ENCODE results near the gene EML5. TPM values are rescaled to one million over a fixed set of nuclear protein-coding genes. Genes with fewer than 3 reads are reported as not detected.

EML5 gene
- total RNA-seq, 1 experiment from 2014 or later: 0.32 TPM

DNA sequence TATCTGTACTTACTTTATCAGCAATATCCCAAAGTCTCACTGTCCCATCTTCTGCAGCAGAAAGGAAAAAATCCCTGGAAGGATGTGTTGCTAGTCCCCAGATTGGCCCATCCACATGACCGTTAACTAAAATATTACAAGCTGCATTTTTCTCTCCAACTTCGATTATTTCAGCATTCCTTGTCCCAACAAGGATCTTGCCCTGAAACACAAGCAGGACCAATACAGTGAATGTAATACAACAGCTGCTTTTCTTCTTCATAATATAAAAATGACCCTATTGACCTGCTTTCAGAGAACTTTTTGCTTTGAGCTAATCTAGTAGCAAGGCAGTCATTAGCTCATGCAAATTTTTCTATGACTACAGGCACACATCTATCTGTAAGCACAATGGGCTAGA, 171.7 kb downstream of the EML5 start:
- Histone ChIP-seq H3K4me3 (ENCODE audit: low read depth, low read length, poor library complexity, severe bottlenecking) (no peak overlapping the region), H3K4me1 (ENCODE audit: insufficient read depth, low read length, poor library complexity, severe bottlenecking) (no peaks in the 10 kb centered on the region), H3K27ac (ENCODE audit: low read depth, low read length, poor library complexity, severe bottlenecking) (no peak overlapping the region), H3K27me3 (replicated peaks; ENCODE audit: insufficient read depth, low read depth, low read length, poor library complexity) (no peaks in the 10 kb centered on the region), H3K9me3 (ENCODE audit: low read depth, low read length, poor library complexity, severe bottlenecking) (no peaks in the 10 kb centered on the region), H3K36me3 (ENCODE audit: insufficient read depth, low read length, poor library complexity, severe bottlenecking) (no peaks in the 10 kb centered on the region)
- CTCF ChIA-PET: no interaction called here
- no peak for DNase-seq (ENCODE audit: low spot score)
- intact Hi-C loops (cut with micrococcal nuclease; ENCODE audit: unreplicated experiment): no loop called here
- no TSS peak for BruUV-seq (replicated peaks)
- TF ChIP-seq, protein P1, sequence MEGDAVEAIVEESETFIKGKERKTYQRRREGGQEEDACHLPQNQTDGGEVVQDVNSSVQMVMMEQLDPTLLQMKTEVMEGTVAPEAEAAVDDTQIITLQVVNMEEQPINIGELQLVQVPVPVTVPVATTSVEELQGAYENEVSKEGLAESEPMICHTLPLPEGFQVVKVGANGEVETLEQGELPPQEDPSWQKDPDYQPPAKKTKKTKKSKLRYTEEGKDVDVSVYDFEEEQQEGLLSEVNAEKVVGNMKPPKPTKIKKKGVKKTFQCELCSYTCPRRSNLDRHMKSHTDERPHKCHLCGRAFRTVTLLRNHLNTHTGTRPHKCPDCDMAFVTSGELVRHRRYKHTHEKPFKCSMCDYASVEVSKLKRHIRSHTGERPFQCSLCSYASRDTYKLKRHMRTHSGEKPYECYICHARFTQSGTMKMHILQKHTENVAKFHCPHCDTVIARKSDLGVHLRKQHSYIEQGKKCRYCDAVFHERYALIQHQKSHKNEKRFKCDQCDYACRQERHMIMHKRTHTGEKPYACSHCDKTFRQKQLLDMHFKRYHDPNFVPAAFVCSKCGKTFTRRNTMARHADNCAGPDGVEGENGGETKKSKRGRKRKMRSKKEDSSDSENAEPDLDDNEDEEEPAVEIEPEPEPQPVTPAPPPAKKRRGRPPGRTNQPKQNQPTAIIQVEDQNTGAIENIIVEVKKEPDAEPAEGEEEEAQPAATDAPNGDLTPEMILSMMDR (conservative IDR thresholded peaks at IDR 0.05; ENCODE audit: low read depth, low read length): no peak
- no peak for TF ChIP-seq EZH2 (IDR thresholded peaks at IDR 0.05; ENCODE audit: borderline replicate concordance, low read depth, low read length, poor library complexity, severe bottlenecking)
- POLR2A ChIA-PET (ENCODE audit: low non-redundant PET): no interaction called here

GRCh38 chr14:88618476-88618875, 174.3 kb downstream of the EML5 start:
- Histone ChIP-seq H3K9me3 (ENCODE audit: low read depth, low read length, poor library complexity, severe bottlenecking) (no peaks in the 10 kb centered on the region), H3K4me1 (ENCODE audit: insufficient read depth, low read length, poor library complexity, severe bottlenecking) (no peaks in the 10 kb centered on the region), H3K36me3 (ENCODE audit: insufficient read depth, low read length, poor library complexity, severe bottlenecking) (peaks cover 3% of the 10 kb centered on the region), H3K4me3 (ENCODE audit: low read depth, low read length, poor library complexity, severe bottlenecking) (no peak overlapping the region), H3K27ac (ENCODE audit: low read depth, low read length, poor library complexity, severe bottlenecking) (no peak overlapping the region), H3K27me3 (replicated peaks; ENCODE audit: insufficient read depth, low read depth, low read length, poor library complexity) (no peaks in the 10 kb centered on the region)
- no TSS peak for BruUV-seq (replicated peaks)
- intact Hi-C loops (cut with micrococcal nuclease; ENCODE audit: unreplicated experiment): no loop called here
- TF ChIP-seq, protein P1 (conservative IDR thresholded peaks at IDR 0.05; ENCODE audit: low read depth, low read length): no peak
- no peak for TF ChIP-seq EZH2 (IDR thresholded peaks at IDR 0.05; ENCODE audit: borderline replicate concordance, low read depth, low read length, poor library complexity, severe bottlenecking)
- POLR2A ChIA-PET (ENCODE audit: low non-redundant PET): no interaction called here
- no peak for DNase-seq (ENCODE audit: low spot score)
- CTCF ChIA-PET: no interaction called here

GRCh38 chr14:88617479-88617878, 175.3 kb downstream of the EML5 start:
- Histone ChIP-seq H3K9me3 (ENCODE audit: low read depth, low read length, poor library complexity, severe bottlenecking) (no peaks in the 10 kb centered on the region), H3K27me3 (replicated peaks; ENCODE audit: insufficient read depth, low read depth, low read length, poor library complexity) (no peaks in the 10 kb centered on the region), H3K36me3 (ENCODE audit: insufficient read depth, low read length, poor library complexity, severe bottlenecking) (peaks cover 13% of the 10 kb centered on the region), H3K4me1 (ENCODE audit: insufficient read depth, low read length, poor library complexity, severe bottlenecking) (no peaks in the 10 kb centered on the region), H3K4me3 (ENCODE audit: low read depth, low read length, poor library complexity, severe bottlenecking) (no peak overlapping the region), H3K27ac (ENCODE audit: low read depth, low read length, poor library complexity, severe bottlenecking) (no peak overlapping the region)
- BruUV-seq (replicated peaks): no TSS peak
- no peak for DNase-seq (ENCODE audit: low spot score)
- intact Hi-C loops (cut with micrococcal nuclease; ENCODE audit: unreplicated experiment): no loop called here
- TF ChIP-seq, protein P1 (conservative IDR thresholded peaks at IDR 0.05; ENCODE audit: low read depth, low read length): no peak
- no peak for TF ChIP-seq EZH2 (IDR thresholded peaks at IDR 0.05; ENCODE audit: borderline replicate concordance, low read depth, low read length, poor library complexity, severe bottlenecking)
- CTCF ChIA-PET: interaction anchor here (0.7 kb wide), 1 partner anchor 286 kb away, joined by 5 read pairs; no protein-coding TSS in a partner anchor
- POLR2A ChIA-PET (ENCODE audit: low non-redundant PET): no interaction called here
